ENCODE data around the gene CCNF. TPM values are rescaled to one million over a fixed set of nuclear protein-coding genes. Genes with fewer than 3 reads are reported as not detected.

The CCNF gene
- total RNA-seq, 1 experiment from 2014 or later, result 60.8 TPM

GRCh38 chr16:2495041-2495440 is 65.8 kb downstream of the CCNF start:
- TF ChIP-seq TCF7L2 (IDR thresholded peaks at IDR 0.05; ENCODE audit: borderline replicate concordance, extremely low read depth, insufficient read depth, insufficient read length) (no peak), EZH2phosphoT487 (IDR thresholded peaks at IDR 0.05; ENCODE audit: borderline replicate concordance) (no peak), EZH2 (IDR thresholded peaks at IDR 0.05) (no peak), ZBTB33 (IDR thresholded peaks at IDR 0.05; ENCODE audit: extremely low read depth, insufficient replicate concordance, low read length) (no peak), EGR1 (IDR thresholded peaks at IDR 0.05; ENCODE audit: low read depth) (no peak), FOSL1 (IDR thresholded peaks at IDR 0.05; ENCODE audit: low read depth) (no peak)
- intact Hi-C loops (cut with micrococcal nuclease), result no loop called here
- Histone ChIP-seq H3K27ac (ENCODE audit: low read depth, low read length) (no peak overlapping the region), H2AFZ (ENCODE audit: low read depth, low read length, poor library complexity, severe bottlenecking) (no peak overlapping the region), H3K27me3 (ENCODE audit: insufficient read depth, low read length) (no peaks in the 10 kb centered on the region), H3K4me3 (replicated peaks in 1 of 2; ENCODE audit: low read depth in 1 of 2, low read length in 2 of 2) (no peak overlapping the region), H3K9me3 (ENCODE audit: control insufficient read depth in 1 of 2, insufficient read depth in 1 of 2, low read depth in 1 of 2, low read length in 2 of 2) (no peaks in the 10 kb centered on the region), H3K4me1 (ENCODE audit: control insufficient read depth in 1 of 2, insufficient read depth in 2 of 2, low read length in 2 of 2) (no peaks in the 10 kb centered on the region), H3K79me2 (ENCODE audit: insufficient read depth, low read length) (peaks cover 14% of the 10 kb centered on the region; the same call in 1 of the 2 replicates), H3K9me2 (ENCODE audit: insufficient read depth) (no peaks in the 10 kb centered on the region), H3K36me3 (ENCODE audit: control insufficient read depth in 1 of 2, insufficient read depth in 2 of 2, low read length in 2 of 2) (no peaks in the 10 kb centered on the region; a peak in 1 of 4 replicates), H4K20me1 (ENCODE audit: insufficient read depth) (no peaks in the 10 kb centered on the region), H3K9ac (ENCODE audit: low read length) (no peak overlapping the region), H3K4me2 (ENCODE audit: low read length) (no peak overlapping the region)
- DNase-seq (ENCODE audit: low read depth, low spot score) (no peak), ATAC-seq (no peak)
- ChIA-PET RAD21 (ENCODE audit: low non-redundant PET in 1 of 2, low total read pairs in 2 of 2, uncharacterized antibody in 2 of 2, unreplicated experiment in 2 of 2) (no interaction called here), POLR2A (no interaction called here), CTCF (no interaction called here)
- BruUV-seq (replicated peaks), result no TSS peak
